HAP-1 (cell line): ENCODE results near the gene ATP2B3.
A peak's percentile ranks its signal among the peaks of the same experiment; 100 is the strongest.

ENCODE experiments used
- DNase-seq, 2 experiments: peaks; one replicate each; pipeline ENCODE4 v3.0.0-alpha.2; 2016 to 2020; ENCODE audit warnings: low spot score in 2 of 2
- H3K27me3 ChIP-seq: fragments of 250-450 bp; sonication (Bioruptor Pico); 2 replicates; pipeline ENCODE4 v1.5.1; 2020; ENCODE audit warnings: low read depth, mild to moderate bottlenecking, moderate library complexity
- H3K36me3 ChIP-seq: fragments of 250-450 bp; sonication (Bioruptor Pico); replicated peaks from 2 replicates; pipeline ENCODE4 v1.5.1; 2020; ENCODE audit warnings: mild to moderate bottlenecking
- H3K4me1 ChIP-seq: fragments of 250-450 bp; sonication (Bioruptor Pico); 2 replicates; pipeline ENCODE4 v1.5.1; 2020; ENCODE audit warnings: mild to moderate bottlenecking
- H3K4me3 ChIP-seq: fragments of 250-450 bp; sonication (Bioruptor Pico); 2 replicates; pipeline ENCODE4 v1.5.1; 2020; ENCODE audit warnings: mild to moderate bottlenecking, moderate library complexity
- H3K9me3 ChIP-seq: fragments of 250-450 bp; sonication (Bioruptor Pico); 2 replicates; pipeline ENCODE4 v1.5.1; 2020; ENCODE audit warnings: mild to moderate bottlenecking, moderate library complexity
- in situ Hi-C: fragments of 300-500 bp; cut with MboI; formaldehyde crosslinking; loops from 3 replicates; pipeline ENCODE4 v1.14.3; 2020; ENCODE audit warnings: low sequenced_read_pairs, inconsistent platforms, mixed read lengths

Gene ATP2B3

GRCh38 chrX:153539979-153540358 is 22.5 kb downstream of the ATP2B3 start:
- no peaks in the 10 kb centered on the region for H3K4me1 ChIP-seq
- in situ Hi-C loops, result loop anchor here (5.0 kb wide), 1 partner anchor 127 kb away; no protein-coding TSS in a partner anchor
- H3K36me3 ChIP-seq, result no peaks in the 10 kb centered on the region
- no peak overlapping the region for H3K4me3 ChIP-seq
- H3K9me3 ChIP-seq, result no peaks in the 10 kb centered on the region
- no peaks in the 10 kb centered on the region for H3K27me3 ChIP-seq
- DNase-seq, result no peak

GRCh38 chrX:153544727-153545126 is 27.3 kb downstream of the ATP2B3 start:
- H3K9me3 ChIP-seq, result no peaks in the 10 kb centered on the region
- no peak for DNase-seq
- no peaks in the 10 kb centered on the region for H3K4me1 ChIP-seq
- no peaks in the 10 kb centered on the region for H3K27me3 ChIP-seq
- no peaks in the 10 kb centered on the region for H3K36me3 ChIP-seq
- H3K4me3 ChIP-seq, result no peak overlapping the region
- in situ Hi-C loops, result no loop called here

DNA sequence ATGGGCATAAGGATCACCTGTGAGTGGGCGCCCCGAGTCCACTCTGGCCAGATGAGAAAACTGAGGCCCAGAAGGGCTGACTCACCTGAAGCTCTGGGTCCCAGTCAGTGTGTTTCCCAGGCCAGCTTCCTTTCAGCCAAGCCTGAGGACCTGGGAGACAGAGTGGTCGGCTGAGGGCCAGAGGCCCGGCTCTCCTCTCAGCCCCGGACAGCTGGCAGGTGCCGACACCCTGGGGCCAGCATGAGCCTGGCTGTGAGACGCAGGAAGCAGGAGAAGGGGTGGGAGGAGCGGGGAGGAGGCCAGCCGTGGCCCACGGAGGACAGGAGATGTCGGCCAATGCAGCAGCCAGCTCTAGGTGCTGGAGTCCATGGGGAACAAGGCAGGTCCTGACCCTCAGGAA is 28.9 kb downstream of the ATP2B3 start:
- H3K9me3 ChIP-seq, result no peaks in the 10 kb centered on the region
- H3K4me3 ChIP-seq, result no peak overlapping the region
- no peaks in the 10 kb centered on the region for H3K4me1 ChIP-seq
- H3K27me3 ChIP-seq, result no peaks in the 10 kb centered on the region
- no peak for DNase-seq
- no peaks in the 10 kb centered on the region for H3K36me3 ChIP-seq
- in situ Hi-C loops, result no loop called here

DNA sequence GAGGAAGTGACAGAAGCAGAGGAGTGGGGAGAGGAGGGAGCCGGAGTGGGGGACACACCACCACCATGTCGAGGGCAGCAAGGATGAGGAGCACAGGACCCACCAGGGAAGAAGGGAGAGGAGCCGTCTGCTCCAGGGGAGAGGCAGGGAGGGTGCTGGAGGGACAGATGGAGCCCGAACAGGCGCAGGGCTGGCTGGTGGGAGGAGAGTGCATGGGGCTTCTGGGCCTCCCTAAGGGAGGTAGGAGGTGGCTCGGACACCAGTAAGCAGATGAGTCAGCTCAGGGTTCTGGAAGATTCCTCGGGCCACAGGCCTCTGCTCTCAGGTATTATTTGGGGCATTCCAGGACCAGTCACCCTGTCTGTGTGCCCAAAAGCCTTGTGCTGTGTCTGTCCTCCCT is 29.8 kb downstream of the ATP2B3 start:
- Histone ChIP-seq H3K9me3 (no peaks in the 10 kb centered on the region), H3K4me1 (no peaks in the 10 kb centered on the region), H3K4me3 (no peak overlapping the region), H3K27me3 (no peaks in the 10 kb centered on the region), H3K36me3 (no peaks in the 10 kb centered on the region)
- in situ Hi-C loops, result no loop called here
- no peak for DNase-seq

GRCh38 chrX:153549231-153549630 is 31.8 kb downstream of the ATP2B3 start:
- no peak overlapping the region for H3K4me3 ChIP-seq
- no peak for DNase-seq
- no peaks in the 10 kb centered on the region for H3K9me3 ChIP-seq
- H3K4me1 ChIP-seq, result no peaks in the 10 kb centered on the region
- in situ Hi-C loops, result no loop called here
- H3K36me3 ChIP-seq, result no peaks in the 10 kb centered on the region
- no peaks in the 10 kb centered on the region for H3K27me3 ChIP-seq

- DNase-seq, result peak in 1 of 2 experiments; percentile 30
- no peaks in the 10 kb centered on the region for H3K4me1 ChIP-seq
- no peaks in the 10 kb centered on the region for H3K27me3 ChIP-seq
- H3K9me3 ChIP-seq, result no peaks in the 10 kb centered on the region
- no peak overlapping the region for H3K4me3 ChIP-seq
- no peaks in the 10 kb centered on the region for H3K36me3 ChIP-seq
- in situ Hi-C loops, result no loop called here
Measured at GRCh38 chrX:153549807-153550206, 32.4 kb downstream of the ATP2B3 start.

DNA sequence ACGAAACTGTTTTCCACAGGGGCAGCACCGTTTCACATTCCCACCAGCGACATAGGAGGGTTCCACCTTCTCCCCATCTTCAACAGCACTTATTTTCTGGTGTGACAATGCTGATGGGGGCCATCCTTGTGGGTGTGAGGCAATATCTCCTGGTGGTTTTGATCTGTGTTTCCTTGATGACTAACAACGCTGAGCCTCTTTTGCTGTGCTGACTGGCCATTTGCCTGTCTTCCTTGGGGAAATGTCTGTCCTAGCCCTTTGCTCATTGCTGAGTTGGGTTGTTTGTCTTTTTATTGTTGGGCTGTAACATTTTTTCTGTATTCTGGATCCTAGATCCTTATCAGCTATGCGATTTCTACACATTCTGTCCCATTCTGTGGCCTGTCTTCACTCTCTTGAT is 33.7 kb downstream of the ATP2B3 start:
- Histone ChIP-seq H3K27me3 (no peaks in the 10 kb centered on the region), H3K9me3 (no peaks in the 10 kb centered on the region), H3K4me3 (no peak overlapping the region), H3K4me1 (no peaks in the 10 kb centered on the region), H3K36me3 (no peaks in the 10 kb centered on the region)
- DNase-seq, result no peak
- in situ Hi-C loops, result no loop called here

- H3K27me3 ChIP-seq, result no peaks in the 10 kb centered on the region
- in situ Hi-C loops, result no loop called here
- no peaks in the 10 kb centered on the region for H3K4me1 ChIP-seq
- peak; percentile 50 to 85 for DNase-seq
- no peak overlapping the region for H3K4me3 ChIP-seq
- no peaks in the 10 kb centered on the region for H3K36me3 ChIP-seq
- no peaks in the 10 kb centered on the region for H3K9me3 ChIP-seq
Measured at GRCh38 chrX:153554519-153555167, 37.2 kb downstream of the ATP2B3 start.

DNA sequence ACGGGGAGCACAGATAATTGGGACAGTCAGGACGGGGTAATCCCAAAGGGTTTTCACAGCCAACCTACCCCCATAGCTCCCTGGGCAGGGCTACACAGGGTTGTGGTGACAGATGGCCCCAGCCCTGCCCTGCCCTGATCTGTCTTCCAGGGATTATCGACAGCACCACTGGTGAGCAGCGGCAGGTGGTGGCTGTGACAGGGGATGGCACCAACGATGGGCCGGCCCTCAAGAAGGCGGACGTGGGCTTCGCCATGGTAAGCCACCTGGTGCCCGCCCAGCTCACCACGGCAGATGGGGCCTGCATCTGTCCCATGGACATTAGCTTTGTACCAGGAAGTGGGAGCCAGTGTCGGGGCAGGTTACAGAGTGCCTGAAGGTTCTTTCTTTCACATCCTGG is 39.3 kb downstream of the ATP2B3 start:
- H3K4me1 ChIP-seq, result no peaks in the 10 kb centered on the region

GRCh38 chrX:153557618-153558355 is 40.3 kb downstream of the ATP2B3 start:
- Histone ChIP-seq H3K9me3 (no peaks in the 10 kb centered on the region), H3K27me3 (no peaks in the 10 kb centered on the region), H3K4me3 (no peak overlapping the region), H3K36me3 (no peaks in the 10 kb centered on the region), H3K4me1 (no peaks in the 10 kb centered on the region)
- in situ Hi-C loops, result no loop called here
- DNase-seq, result no peak

More for the DNA sequence above, 39.3 kb downstream of the ATP2B3 start:
- no peaks in the 10 kb centered on the region for H3K9me3 ChIP-seq
- no peaks in the 10 kb centered on the region for H3K27me3 ChIP-seq
- no peak overlapping the region for H3K4me3 ChIP-seq
- no peaks in the 10 kb centered on the region for H3K36me3 ChIP-seq
- in situ Hi-C loops, result no loop called here
- no peak for DNase-seq

GRCh38 chrX:153560000-153560399 is 42.6 kb downstream of the ATP2B3 start:
- no peak for DNase-seq
- Histone ChIP-seq H3K36me3 (no peaks in the 10 kb centered on the region), H3K27me3 (no peaks in the 10 kb centered on the region), H3K4me1 (no peaks in the 10 kb centered on the region), H3K9me3 (no peaks in the 10 kb centered on the region), H3K4me3 (no peak overlapping the region)
- in situ Hi-C loops, result no loop called here

DNA sequence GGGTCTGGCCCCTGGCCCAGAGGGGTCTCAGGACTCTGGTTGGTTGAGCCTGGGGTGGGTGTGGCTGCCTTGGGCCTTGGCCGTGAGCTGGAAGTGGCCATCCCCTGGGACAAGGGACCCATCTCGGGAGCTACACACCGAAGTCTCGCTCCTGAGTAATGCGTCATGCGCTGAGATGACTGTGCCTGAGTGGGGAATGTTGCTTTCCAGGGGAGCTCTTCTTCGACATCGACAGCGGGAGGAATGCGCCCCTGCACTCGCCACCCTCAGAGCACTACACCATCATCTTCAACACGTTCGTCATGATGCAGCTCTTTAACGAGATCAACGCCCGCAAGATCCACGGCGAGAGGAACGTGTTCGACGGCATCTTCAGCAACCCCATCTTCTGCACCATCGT is 43.0 kb downstream of the ATP2B3 start:
- Histone ChIP-seq H3K36me3 (no peaks in the 10 kb centered on the region), H3K4me3 (no peak overlapping the region), H3K9me3 (no peaks in the 10 kb centered on the region), H3K4me1 (no peaks in the 10 kb centered on the region), H3K27me3 (no peaks in the 10 kb centered on the region)
- in situ Hi-C loops, result no loop called here
- DNase-seq, result no peak

- H3K9me3 ChIP-seq, result no peaks in the 10 kb centered on the region
- H3K4me3 ChIP-seq, result no peak overlapping the region
- no peaks in the 10 kb centered on the region for H3K4me1 ChIP-seq
- no peaks in the 10 kb centered on the region for H3K36me3 ChIP-seq
- no peaks in the 10 kb centered on the region for H3K27me3 ChIP-seq
- no peak for DNase-seq
- in situ Hi-C loops, result no loop called here
Measured at GRCh38 chrX:153561337-153561736, 43.9 kb downstream of the ATP2B3 start.

DNA sequence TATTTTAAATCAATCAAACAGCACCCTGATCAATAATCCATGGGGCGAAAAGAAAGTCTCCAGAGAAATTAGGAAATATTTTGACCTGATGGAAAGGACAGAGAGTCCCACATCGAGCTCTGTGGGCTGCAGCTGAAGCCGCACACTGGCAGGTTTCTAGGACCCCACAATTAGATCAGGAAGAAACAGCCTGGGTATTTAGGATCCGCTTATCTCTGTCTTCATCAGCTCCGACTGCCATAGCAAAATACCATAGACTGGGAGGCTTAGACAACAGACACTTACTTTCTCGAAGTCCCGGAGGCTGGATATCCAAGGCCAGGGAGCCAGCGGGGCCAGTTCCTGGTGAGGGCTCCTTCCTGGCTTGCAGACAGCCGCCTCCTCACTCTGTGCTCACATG is 45.1 kb downstream of the ATP2B3 start:
- H3K4me1 ChIP-seq, result no peaks in the 10 kb centered on the region
- H3K27me3 ChIP-seq, result no peaks in the 10 kb centered on the region
- DNase-seq, result no peak
- H3K4me3 ChIP-seq, result no peak overlapping the region
- no peaks in the 10 kb centered on the region for H3K36me3 ChIP-seq
- H3K9me3 ChIP-seq, result no peaks in the 10 kb centered on the region
- in situ Hi-C loops, result no loop called here
